ENCODE results near the gene PARP6.

The PARP6 gene

GRCh38 chr15:72198356-72199204 is 73.8 kb downstream of the PARP6 start:
- no peak for DNase-seq

GRCh38 chr15:72197460-72198355 is 74.6 kb downstream of the PARP6 start, which contains the start of gene GRAMD2A:
Gene GRAMD2A (minus strand): TSS chr15:72197787.
- peak; percentile 31 for DNase-seq

GRCh38 chr15:72197041-72197459 is 75.3 kb downstream of the PARP6 start:
- no peak for DNase-seq

- no peak for DNase-seq
Measured at GRCh38 chr15:72196409-72197040, 75.8 kb downstream of the PARP6 start.

GRCh38 chr15:72195101-72195511 is 77.2 kb downstream of the PARP6 start:
- DNase-seq, result no peak

GRCh38 chr15:72193836-72194396 is 78.4 kb downstream of the PARP6 start:
- no peak for DNase-seq

- DNase-seq, result no peak
Measured at GRCh38 chr15:72192416-72192815, 79.9 kb downstream of the PARP6 start.
